ENCODE data around the gene SNHG17. TPM values are rescaled to one million over a fixed set of nuclear protein-coding genes. Genes with fewer than 3 reads are reported as not detected.
A peak's percentile ranks its signal among the peaks of the same experiment; 100 is the strongest.

Gene SNHG17
- 18.0 TPM for total RNA-seq (ENCODE audit: unreplicated experiment)
- long read RNA-seq, partial matches to known transcripts: 0 of 4 reads
- long read RNA-seq, other reads (novel, unspliced or antisense): 3 of 4 reads

- Mint-ChIP-seq H3K9me3 (ENCODE audit: unreplicated experiment) (no peaks in the 10 kb centered on the region), H3K4me1 (ENCODE audit: unreplicated experiment) (peaks cover 20% of the 10 kb centered on the region), H3K36me3 (ENCODE audit: low read depth, unreplicated experiment) (peaks cover 18% of the 10 kb centered on the region), H3K4me3 (ENCODE audit: unreplicated experiment) (peak within 1 kb of the TSS; percentile 96), H3K27ac (ENCODE audit: unreplicated experiment) (peak within 1 kb of the TSS; percentile 72), H3K27me3 (ENCODE audit: unreplicated experiment) (peaks cover 4% of the 10 kb centered on the region)
- TF ChIP-seq, protein P1, sequence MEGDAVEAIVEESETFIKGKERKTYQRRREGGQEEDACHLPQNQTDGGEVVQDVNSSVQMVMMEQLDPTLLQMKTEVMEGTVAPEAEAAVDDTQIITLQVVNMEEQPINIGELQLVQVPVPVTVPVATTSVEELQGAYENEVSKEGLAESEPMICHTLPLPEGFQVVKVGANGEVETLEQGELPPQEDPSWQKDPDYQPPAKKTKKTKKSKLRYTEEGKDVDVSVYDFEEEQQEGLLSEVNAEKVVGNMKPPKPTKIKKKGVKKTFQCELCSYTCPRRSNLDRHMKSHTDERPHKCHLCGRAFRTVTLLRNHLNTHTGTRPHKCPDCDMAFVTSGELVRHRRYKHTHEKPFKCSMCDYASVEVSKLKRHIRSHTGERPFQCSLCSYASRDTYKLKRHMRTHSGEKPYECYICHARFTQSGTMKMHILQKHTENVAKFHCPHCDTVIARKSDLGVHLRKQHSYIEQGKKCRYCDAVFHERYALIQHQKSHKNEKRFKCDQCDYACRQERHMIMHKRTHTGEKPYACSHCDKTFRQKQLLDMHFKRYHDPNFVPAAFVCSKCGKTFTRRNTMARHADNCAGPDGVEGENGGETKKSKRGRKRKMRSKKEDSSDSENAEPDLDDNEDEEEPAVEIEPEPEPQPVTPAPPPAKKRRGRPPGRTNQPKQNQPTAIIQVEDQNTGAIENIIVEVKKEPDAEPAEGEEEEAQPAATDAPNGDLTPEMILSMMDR (IDR thresholded peaks at IDR 0.05; ENCODE audit: unreplicated experiment): peak; percentile 99
- DNase-seq (ENCODE audit: low spot score): peak; percentile 90
Observed at GRCh38 chr20:38434770-38435554, at the start of gene SNHG17. Gene SNHG17 (minus strand): TSS chr20:38435328.

GRCh38 chr20:38479596-38479995 lies 44.5 kb upstream of the SNHG17 start:
- TF ChIP-seq, protein P1 (IDR thresholded peaks at IDR 0.05; ENCODE audit: unreplicated experiment): no peak

DNA sequence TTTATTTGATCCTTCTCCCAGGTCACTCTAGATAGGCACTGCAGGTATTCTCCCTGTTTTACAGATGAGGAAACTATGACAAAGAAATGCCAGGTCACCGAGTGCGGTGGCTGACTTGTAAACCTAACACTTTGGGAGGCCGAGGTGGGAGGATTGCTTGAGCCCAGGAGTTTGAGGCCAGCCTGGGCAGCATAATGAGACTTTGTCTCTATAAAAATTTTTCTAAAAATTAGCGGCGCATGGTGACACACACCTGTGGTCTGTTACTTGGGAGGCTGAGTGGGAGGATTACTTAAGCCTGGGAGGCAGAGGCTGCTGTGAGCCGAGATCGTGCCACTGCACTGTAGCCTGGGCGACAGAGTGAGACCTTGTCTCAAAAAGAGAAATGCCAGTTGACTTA lies 42.6 kb upstream of the SNHG17 start:
- no peak overlapping the region for H3K4me3 Mint-ChIP-seq (ENCODE audit: unreplicated experiment)
- no peaks in the 10 kb centered on the region for H3K9me3 Mint-ChIP-seq (ENCODE audit: unreplicated experiment)
- no peak overlapping the region for H3K27ac Mint-ChIP-seq (ENCODE audit: unreplicated experiment)
- TF ChIP-seq, protein P1 (IDR thresholded peaks at IDR 0.05; ENCODE audit: unreplicated experiment): no peak
- no peak for DNase-seq (ENCODE audit: low spot score)
- H3K27me3 Mint-ChIP-seq (ENCODE audit: unreplicated experiment): peaks cover 2% of the 10 kb centered on the region
- H3K4me1 Mint-ChIP-seq (ENCODE audit: unreplicated experiment): peaks cover 14% of the 10 kb centered on the region
- H3K36me3 Mint-ChIP-seq (ENCODE audit: low read depth, unreplicated experiment): peaks cover 10% of the 10 kb centered on the region

More at GRCh38 chr20:38479596-38479995, 44.5 kb upstream of the SNHG17 start:
- Mint-ChIP-seq H3K4me3 (ENCODE audit: unreplicated experiment) (no peak overlapping the region), H3K27me3 (ENCODE audit: unreplicated experiment) (peaks cover 2% of the 10 kb centered on the region), H3K36me3 (ENCODE audit: low read depth, unreplicated experiment) (peaks cover 10% of the 10 kb centered on the region), H3K27ac (ENCODE audit: unreplicated experiment) (no peak overlapping the region), H3K9me3 (ENCODE audit: unreplicated experiment) (no peaks in the 10 kb centered on the region), H3K4me1 (ENCODE audit: unreplicated experiment) (peaks cover 4% of the 10 kb centered on the region)
- no peak for DNase-seq (ENCODE audit: low spot score)

DNA sequence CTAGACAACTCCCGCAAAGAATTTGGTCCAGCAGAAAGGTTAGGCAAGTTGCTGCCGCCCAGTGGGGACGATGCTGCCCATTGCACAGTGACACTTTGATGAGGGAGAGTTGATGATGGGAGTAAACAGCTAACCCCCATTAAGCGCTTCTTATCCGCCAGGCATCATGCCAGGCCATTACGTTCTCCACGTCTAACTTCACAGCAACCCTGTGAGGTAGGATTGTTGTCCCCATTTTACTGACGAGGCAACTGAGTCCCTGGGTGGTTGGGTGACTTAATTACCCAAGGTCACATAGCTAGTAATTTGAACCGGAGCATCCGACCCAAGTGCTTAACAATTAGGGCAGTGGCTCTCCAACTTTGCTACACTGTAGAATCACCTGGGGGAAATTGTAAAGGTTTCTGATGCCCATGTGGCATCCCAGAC lies 38.3 kb upstream of the SNHG17 start:
- no peak for DNase-seq (ENCODE audit: low spot score)
- TF ChIP-seq, protein P1 (IDR thresholded peaks at IDR 0.05; ENCODE audit: unreplicated experiment): no peak
- no peaks in the 10 kb centered on the region for H3K27me3 Mint-ChIP-seq (ENCODE audit: unreplicated experiment)
- no peaks in the 10 kb centered on the region for H3K36me3 Mint-ChIP-seq (ENCODE audit: low read depth, unreplicated experiment)
- no peaks in the 10 kb centered on the region for H3K9me3 Mint-ChIP-seq (ENCODE audit: unreplicated experiment)
- H3K27ac Mint-ChIP-seq (ENCODE audit: unreplicated experiment): peak overlapping the region; percentile 53
- H3K4me3 Mint-ChIP-seq (ENCODE audit: unreplicated experiment): peak overlapping the region; percentile 94
- H3K4me1 Mint-ChIP-seq (ENCODE audit: unreplicated experiment): peaks cover 25% of the 10 kb centered on the region

Data from endothelial cell (in vitro differentiated cells).